AG08395 (cell line): ENCODE measurements around the gene IKBKG.
"Not testable (repeated sequence)": the region's sequence is repeated elsewhere in the genome, so short reads cannot be mapped to it uniquely, and the experiment has no call there.

Experiments used
- DNase-seq: peaks from one replicate; pipeline ENCODE4 v3.0.0; 2012; ENCODE audit warnings: mixed read lengths, low spot score

IKBKG gene

GRCh38 chrX:154547245-154548027 is at the start of gene IKBKG:
Gene IKBKG (plus strand): TSS chrX:154547620. CDS start chrX:154552003, 4,383 bp downstream.
- DNase-seq = peak; percentile 90

GRCh38 chrX:154501423-154501822 is 46.0 kb upstream of the IKBKG start:
- not testable (repeated sequence) for DNase-seq

- no peak for DNase-seq
Observed at GRCh38 chrX:154502098-154502497, 45.3 kb upstream of the IKBKG start.

- no peak for DNase-seq
Observed at GRCh38 chrX:154502989-154503388, 44.4 kb upstream of the IKBKG start.

- peak; percentile 53 for DNase-seq
Observed at GRCh38 chrX:154505734-154506133, 41.7 kb upstream of the IKBKG start.

GRCh38 chrX:154506483-154507332 is 40.7 kb upstream of the IKBKG start:
- no peak for DNase-seq

GRCh38 chrX:154507673-154508383 is 39.6 kb upstream of the IKBKG start:
- no peak for DNase-seq

GRCh38 chrX:154508384-154508745 is 39.1 kb upstream of the IKBKG start:
- DNase-seq = no peak

- no peak for DNase-seq
Observed at GRCh38 chrX:154509455-154509854, 38.0 kb upstream of the IKBKG start.

- no peak for DNase-seq
Observed at GRCh38 chrX:154511761-154512160, 35.7 kb upstream of the IKBKG start.

- DNase-seq = no peak
Observed at GRCh38 chrX:154512879-154513553, 34.4 kb upstream of the IKBKG start.

- DNase-seq = no peak
Observed at GRCh38 chrX:154513716-154514115, 33.7 kb upstream of the IKBKG start.

GRCh38 chrX:154515090-154515965 is 32.1 kb upstream of the IKBKG start:
- no peak for DNase-seq

- DNase-seq = peak; percentile 87
Observed at GRCh38 chrX:154515966-154516655, 31.3 kb upstream of the IKBKG start, which contains the start of gene FAM3A. Gene FAM3A (minus strand): TSS chrX:154516232. CDS start chrX:154515772, 460 bp downstream.

GRCh38 chrX:154516656-154517100 is 30.7 kb upstream of the IKBKG start:
- no peak for DNase-seq

- DNase-seq = no peak
Observed at GRCh38 chrX:154517101-154517781, 30.2 kb upstream of the IKBKG start.

GRCh38 chrX:154519389-154519788 is 28.0 kb upstream of the IKBKG start:
- DNase-seq = no peak

- DNase-seq = no peak
Observed at GRCh38 chrX:154525606-154526490, 21.6 kb upstream of the IKBKG start.
